Left lung (tissue), 10 donors: ENCODE measurements around the gene ADRA2C. TPM values are rescaled to one million over a fixed set of nuclear protein-coding genes. Genes with fewer than 3 reads are reported as not detected.

ENCODE experiments used
- ATAC-seq: fragments of 200-7000 bp; cut with Tn5 transposase; one replicate; pipeline ENCODE4 v1.9.1; 2020; ENCODE audit warnings: moderate library complexity
- DNase-seq, 4 donors: peaks; one replicate each; pipeline ENCODE4 v3.0.0-alpha.2; 2013 to 2020
- H3K27ac ChIP-seq, 2 donors: fragments of 200-600 bp; sonication (generic) in 1 of 2; one replicate each; pipeline versions ENCODE4 v1.5.0 to v1.8.0; 2020 to 2021
- H3K27me3 ChIP-seq, 2 donors: fragments of 200-600 bp; sonication (generic) in 1 of 2; one replicate each; pipeline versions ENCODE4 v1.5.0 to v1.8.0; 2020 to 2021
- H3K36me3 ChIP-seq, 2 donors: fragments of 200-600 bp; sonication (generic) in 1 of 2; one replicate each; pipeline versions ENCODE4 v1.5.0 to v1.8.0; 2020 to 2021
- H3K4me1 ChIP-seq, 2 donors: fragments of 200-600 bp; one replicate each; pipeline ENCODE4 v1.8.0; 2021
- H3K4me3 ChIP-seq, 2 donors: fragments of 200-600 bp; sonication (generic) in 1 of 2; one replicate each; pipeline versions ENCODE4 v1.5.0 to v1.8.0; 2020 to 2021; ENCODE audit warnings: mild to moderate bottlenecking in 1 of 2
- H3K9me3 ChIP-seq, 2 donors: fragments of 200-600 bp; sonication (generic) in 1 of 2; one replicate each; pipeline versions ENCODE4 v1.5.0 to v1.8.0; 2020 to 2021
- CTCF ChIP-seq, 2 donors: fragments of 200-600 bp; sonication (generic) in 1 of 2; IDR thresholded peaks; one replicate each; pipeline versions ENCODE4 v1.5.0 to v1.8.0; 2021; ENCODE audit warnings: antibody characterized with exemption in 2 of 2
- intact Hi-C, 2 donors: fragments of 100-400 bp; cut with DNase I; formaldehyde crosslinking; loops; one replicate each; pipeline versions ENCODE4 v1.11.2 to v1.14.2; 2022
- polyA plus RNA-seq, 6 donors: library from polyadenylated mRNA; unstranded; fragments of 120-200 nt; gene quantifications; one replicate each; pipeline ENCODE4 v1.2.1, GENCODE V29; 2013; ENCODE audit not compliant: insufficient read length in 6 of 6
- total RNA-seq, 2 donors: library from RNA; stranded (reverse); fragmentation: NEBNext Ultra II Directional; extraction: Animal tissue kit (Norgen Biotek cat#: 25700); gene quantifications; one replicate each; pipeline ENCODE4 v1.2.1, GENCODE V29; 2021
- donor health status: DM: no; HTN: yes; CAD: no.
- donor health status: DM: no; HTN: no; CAD: no.

The ADRA2C gene
- total and polyA plus RNA-seq, 8 donors = 0.63 to 3.2 (median 0.85) TPM

GRCh38 chr4:3768842-3769641 lies 2.9 kb downstream of the ADRA2C start:
- intact Hi-C loops = no loop called here
- ATAC-seq = no peak
- Histone ChIP-seq H3K4me1 (peaks cover 0 to 8% of the 10 kb centered on the region in 2 donors), H3K27ac (no peak overlapping the region), H3K4me3 (no peak overlapping the region), H3K36me3 (no peaks in the 10 kb centered on the region), H3K27me3 (peaks cover 25 to 93% of the 10 kb centered on the region in 2 donors), H3K9me3 (no peaks in the 10 kb centered on the region)
- TF ChIP-seq CTCF (IDR thresholded peaks at IDR 0.05) = no peak
- DNase-seq = no peak

GRCh38 chr4:3769642-3770184 lies 3.5 kb downstream of the ADRA2C start:
- intact Hi-C loops = no loop called here
- H3K27me3 ChIP-seq = peaks cover 24 to 90% of the 10 kb centered on the region in 2 donors
- H3K27ac ChIP-seq = no peak overlapping the region
- H3K9me3 ChIP-seq = no peaks in the 10 kb centered on the region
- no peaks in the 10 kb centered on the region for H3K36me3 ChIP-seq
- no peak for TF ChIP-seq CTCF (IDR thresholded peaks at IDR 0.05)
- DNase-seq (no peak), ATAC-seq (no peak)
- H3K4me3 ChIP-seq = no peak overlapping the region
- peaks cover 0 to 8% of the 10 kb centered on the region in 2 donors for H3K4me1 ChIP-seq

- H3K9me3 ChIP-seq = no peaks in the 10 kb centered on the region
- intact Hi-C loops = no loop called here
- ATAC-seq (no peak), DNase-seq (no peak)
- peaks cover 0 to 8% of the 10 kb centered on the region in 2 donors for H3K4me1 ChIP-seq
- no peak overlapping the region for H3K27ac ChIP-seq
- peaks cover 16 to 87% of the 10 kb centered on the region in 2 donors for H3K27me3 ChIP-seq
- no peak overlapping the region for H3K4me3 ChIP-seq
- no peaks in the 10 kb centered on the region for H3K36me3 ChIP-seq
- no peak for TF ChIP-seq CTCF (IDR thresholded peaks at IDR 0.05)
Measured at GRCh38 chr4:3770323-3771163, 4.4 kb downstream of the ADRA2C start.

GRCh38 chr4:3771164-3771809 lies 5.1 kb downstream of the ADRA2C start:
- Histone ChIP-seq H3K27ac (no peak overlapping the region), H3K4me3 (no peak overlapping the region), H3K9me3 (no peaks in the 10 kb centered on the region), H3K27me3 (peaks cover 16 to 95% of the 10 kb centered on the region in 2 donors), H3K36me3 (no peaks in the 10 kb centered on the region), H3K4me1 (peaks cover 0 to 8% of the 10 kb centered on the region in 2 donors)
- intact Hi-C loops = no loop called here
- no peak for TF ChIP-seq CTCF (IDR thresholded peaks at IDR 0.05)
- DNase-seq (peak in 1 of 4 donors; percentile 61), ATAC-seq (no peak)
